Posterior vena cava (tissue), 2 donors: ENCODE results near the gene NCEH1. TPM values are rescaled to one million over a fixed set of nuclear protein-coding genes. Genes with fewer than 3 reads are reported as not detected.

Experiments
- DNase-seq: peaks from one replicate; pipeline ENCODE4 v3.0.0-alpha.2; 2020; ENCODE audit warnings: low spot score
- intact Hi-C, 2 donors: fragments of 100-400 bp; cut with DNase I; formaldehyde crosslinking; loops; one replicate each; pipeline versions ENCODE4 v1.14.1 to v1.14.2; 2022 to 2023
- total RNA-seq, 2 donors: library from RNA; stranded (reverse); fragmentation: NEBNext Ultra II Directional; extraction: Animal tissue kit (Norgen Biotek cat#: 25700); gene quantifications; one replicate each; pipeline ENCODE4 v1.2.1, GENCODE V29; 2021
- donor health status: DM: yes; HTN: yes; CAD: no.
- donor health status: DM: yes; HTN: yes; CAD: no.

The NCEH1 gene
- total RNA-seq, 2 donors from 2014 or later: 10.3 to 15.6 TPM

DNA sequence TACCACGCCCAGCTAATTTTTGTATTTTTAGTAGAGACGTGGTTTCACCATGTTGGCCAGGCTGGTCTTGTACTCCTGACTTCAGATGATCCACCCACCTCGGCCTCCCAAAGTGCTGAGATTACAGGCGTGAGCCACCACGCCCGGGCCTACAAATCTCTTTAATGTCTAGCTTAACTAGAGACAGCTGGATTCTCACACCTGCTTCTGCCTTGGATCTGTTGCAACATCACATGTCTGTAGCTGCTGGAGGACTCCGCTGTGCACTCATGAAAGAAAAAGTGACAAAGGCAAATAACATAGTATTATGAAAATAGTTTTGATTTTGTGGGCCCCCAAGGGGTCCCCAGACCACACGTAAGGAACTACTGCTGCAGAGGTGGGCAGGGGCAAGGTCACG is 85.9 kb downstream of the NCEH1 start:
- DNase-seq: no peak
- intact Hi-C loops: no loop called here

DNA sequence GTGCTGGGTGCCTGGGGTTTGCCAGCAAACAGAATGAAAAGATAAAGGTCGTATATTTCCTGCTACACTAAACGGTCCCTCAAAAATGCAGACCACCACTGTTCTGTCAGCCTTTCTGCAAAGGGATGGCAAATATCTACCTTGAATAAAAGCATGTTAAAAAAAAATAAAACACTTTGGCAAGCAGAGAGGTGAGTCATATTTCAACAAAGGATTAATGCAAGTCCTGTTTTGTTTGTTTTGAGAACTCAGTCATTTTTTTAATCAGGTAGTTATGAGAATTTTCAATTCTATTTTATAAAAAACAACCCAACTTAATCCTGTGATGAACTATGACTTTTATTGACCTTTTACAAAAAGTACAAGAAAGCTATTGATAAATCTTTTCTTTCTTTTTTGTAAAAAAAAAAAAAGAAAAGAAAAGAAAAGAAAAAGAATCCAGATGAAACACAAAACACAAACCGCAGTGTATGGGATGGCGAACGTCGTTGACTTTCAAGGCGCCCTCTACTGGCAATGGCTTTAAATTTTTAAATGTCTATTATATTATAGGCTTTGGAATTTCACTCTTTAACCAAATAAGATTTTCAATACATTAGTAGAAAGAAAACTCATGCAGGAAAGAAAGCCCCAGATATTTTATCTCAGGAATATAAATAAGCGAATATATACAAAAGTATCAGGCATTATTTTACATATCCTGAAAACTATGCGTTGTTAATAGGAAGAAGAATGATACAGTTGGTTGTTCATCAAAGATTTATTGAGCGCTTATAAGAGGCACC is 87.8 kb downstream of the NCEH1 start:
- no peak for DNase-seq
- intact Hi-C loops: no loop called here

DNA sequence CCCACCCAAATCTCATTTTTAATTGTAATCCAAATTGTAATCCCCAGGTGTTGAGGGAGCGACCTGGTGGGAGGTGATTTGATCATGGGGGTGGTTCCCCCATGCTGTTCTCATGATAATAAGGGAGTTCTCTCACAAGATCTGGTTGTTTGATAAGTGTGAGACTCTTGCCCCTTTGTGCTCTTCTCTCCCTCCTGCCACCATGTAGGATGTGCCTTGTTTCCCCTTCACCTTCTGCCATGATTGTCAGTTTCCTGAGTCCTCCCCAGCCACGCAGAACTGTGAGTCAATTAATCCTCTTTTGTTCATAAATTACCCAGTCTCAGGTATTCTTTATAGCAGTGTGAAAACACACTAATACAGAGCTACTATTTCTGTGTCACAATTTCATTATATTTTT is 88.7 kb downstream of the NCEH1 start:
- DNase-seq: no peak
- intact Hi-C loops: no loop called here

DNA sequence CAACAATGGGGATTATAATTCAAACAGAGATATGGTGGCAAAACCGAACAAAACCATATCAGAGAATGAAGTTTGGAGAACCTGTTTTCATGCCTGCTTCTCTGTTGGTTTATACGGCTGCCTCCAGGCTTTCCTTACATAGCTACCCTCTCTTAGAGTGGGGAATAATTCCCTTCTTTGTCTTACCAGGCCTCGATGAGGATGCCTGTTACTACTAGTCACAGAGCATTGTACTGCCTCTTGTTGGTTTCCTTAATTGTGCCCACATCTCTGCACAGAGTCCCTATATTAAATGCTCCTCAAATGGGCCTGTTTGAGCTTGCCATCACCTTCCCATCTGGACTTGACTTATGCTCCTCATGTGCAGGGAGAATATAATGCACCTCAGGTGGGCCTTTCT is 92.9 kb downstream of the NCEH1 start:
- intact Hi-C loops: no loop called here
- no peak for DNase-seq

DNA sequence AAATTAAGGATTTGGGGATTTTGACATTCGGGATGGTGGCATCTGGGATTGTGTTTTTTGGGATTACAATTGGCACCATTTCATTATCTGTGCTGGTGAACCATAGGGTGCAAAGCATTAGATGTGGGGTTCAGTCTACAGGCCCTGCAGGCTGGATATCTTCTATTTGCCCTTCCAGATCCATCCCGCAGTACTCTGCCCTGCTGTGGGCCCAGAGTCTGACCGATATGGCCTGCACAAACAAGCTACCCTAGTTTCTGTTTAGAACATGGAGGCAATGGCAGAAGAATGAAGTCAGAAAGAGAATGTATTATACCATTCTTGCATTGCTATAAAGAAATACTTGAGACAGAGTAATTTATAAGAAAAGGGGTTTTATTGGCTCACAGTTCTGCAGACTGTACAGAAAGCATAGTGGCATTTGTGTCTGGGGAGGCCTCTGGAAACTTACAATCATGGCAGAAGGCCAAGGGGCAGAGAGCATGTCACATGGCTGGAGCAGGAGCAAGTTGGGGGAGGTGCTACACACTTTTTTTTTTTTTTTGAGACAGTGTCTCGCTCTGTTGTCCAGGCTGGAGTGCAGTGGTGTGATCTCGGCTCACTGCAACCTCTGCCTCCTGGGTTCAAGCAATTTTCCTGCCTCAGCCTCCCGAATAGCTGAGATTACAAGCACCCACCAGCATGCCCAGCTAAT is 93.7 kb downstream of the NCEH1 start:
- intact Hi-C loops: no loop called here
- DNase-seq: no peak

DNA sequence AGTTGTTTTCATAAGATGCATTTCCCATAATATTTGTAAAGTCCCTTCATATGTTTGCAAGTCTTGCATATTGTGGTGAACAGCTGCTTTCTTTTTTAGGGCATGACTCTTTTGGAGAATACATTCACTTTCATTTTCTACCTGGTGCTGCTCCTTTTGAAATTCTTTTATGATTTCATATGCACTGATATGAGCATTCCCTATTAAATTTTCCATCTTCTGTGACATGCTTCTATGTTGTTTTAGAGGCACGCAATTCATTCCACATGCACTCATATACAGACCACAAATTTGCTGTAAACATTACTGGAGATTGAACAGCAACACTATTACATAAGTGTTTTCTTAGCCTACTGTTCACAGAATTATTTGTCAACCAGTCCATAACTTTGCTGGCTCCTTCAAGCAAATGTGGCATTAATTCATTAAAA is 94.8 kb downstream of the NCEH1 start:
- intact Hi-C loops: no loop called here
- DNase-seq: no peak

DNA sequence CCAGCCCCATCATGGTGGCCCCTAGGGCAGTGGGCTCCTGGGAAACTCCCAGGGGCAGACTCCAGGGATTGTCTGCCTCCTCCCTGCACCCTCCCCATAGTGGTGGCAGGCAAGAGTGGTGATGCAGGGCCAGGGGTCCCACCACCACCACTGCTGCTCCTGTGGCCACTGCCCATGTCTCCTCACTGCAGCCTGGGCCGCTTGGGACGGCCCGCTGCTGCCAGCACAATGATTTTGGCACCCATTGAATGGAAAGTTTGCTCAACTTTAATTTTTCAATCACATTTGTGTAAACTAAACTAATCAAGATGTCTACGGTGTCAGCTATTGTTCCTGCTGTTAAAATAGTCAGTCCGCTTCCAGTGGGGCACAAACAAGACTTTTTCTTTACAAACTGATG is 95.6 kb downstream of the NCEH1 start:
- DNase-seq: no peak
- intact Hi-C loops: no loop called here

DNA sequence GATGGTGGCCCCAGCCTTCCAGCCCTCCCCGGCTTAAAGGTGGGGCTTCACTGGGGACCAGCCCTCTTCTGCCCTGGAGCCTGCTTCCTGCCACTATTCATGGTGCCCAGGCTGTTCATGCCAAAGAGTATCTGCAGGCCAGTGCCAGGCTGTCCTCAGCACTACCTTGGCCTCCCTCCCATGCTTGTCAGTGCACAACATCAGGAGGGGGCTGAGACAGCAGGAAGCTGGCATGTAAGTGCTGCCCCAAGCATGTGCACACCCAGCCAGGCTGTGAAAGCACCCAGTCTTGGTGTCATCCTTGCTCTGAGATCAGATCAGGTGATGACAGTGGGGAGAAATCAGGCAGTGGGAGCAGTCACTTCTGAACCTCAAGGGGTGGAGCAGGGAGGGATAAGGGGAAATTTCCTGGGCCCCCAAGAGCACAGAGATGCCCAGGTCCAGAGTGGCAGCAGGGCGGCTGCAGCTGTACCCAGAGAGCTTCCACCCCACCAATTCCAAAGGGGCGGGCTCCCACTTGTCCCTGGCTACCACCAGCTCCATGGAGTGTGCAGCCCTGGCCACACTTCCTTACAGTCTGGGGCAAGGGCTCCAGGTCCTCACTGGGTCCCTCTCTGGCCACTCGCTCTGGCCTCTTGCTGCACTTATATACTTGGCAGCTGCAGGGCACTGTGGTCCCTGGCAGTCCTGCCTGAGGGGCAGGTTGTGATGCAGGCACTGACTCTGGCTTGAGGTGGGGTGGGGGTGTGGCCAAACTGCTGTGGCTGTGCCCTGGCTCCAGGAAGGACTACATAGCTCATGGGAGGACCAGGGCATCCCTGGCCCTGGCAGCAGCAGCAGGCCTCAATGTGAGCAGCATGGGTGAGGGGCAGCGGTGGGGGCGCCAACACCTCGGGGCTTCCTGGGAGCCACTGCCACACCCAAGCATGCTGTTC is 96.3 kb downstream of the NCEH1 start:
- no peak for DNase-seq
- intact Hi-C loops: no loop called here

DNA sequence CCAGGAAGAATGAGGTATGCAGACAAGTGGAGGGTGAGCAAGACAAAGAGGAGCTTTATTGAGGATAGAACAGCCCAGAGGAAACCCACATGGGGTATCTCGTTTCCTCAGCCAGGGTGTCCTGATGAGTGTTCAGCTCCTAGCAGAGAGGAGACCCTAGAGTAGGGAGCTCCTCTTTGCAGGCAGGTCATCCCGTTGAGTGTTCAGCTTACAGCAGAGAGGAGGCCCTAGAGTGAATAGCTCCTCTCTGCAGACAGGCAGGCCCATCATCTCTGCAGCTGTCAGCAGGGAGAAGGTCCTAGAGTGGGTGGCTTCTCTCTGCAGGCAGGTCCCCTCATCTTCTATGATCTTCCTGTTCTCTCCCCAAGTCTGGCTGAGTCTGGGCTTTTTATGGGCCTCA is 97.0 kb downstream of the NCEH1 start:
- intact Hi-C loops: no loop called here
- no peak for DNase-seq

DNA sequence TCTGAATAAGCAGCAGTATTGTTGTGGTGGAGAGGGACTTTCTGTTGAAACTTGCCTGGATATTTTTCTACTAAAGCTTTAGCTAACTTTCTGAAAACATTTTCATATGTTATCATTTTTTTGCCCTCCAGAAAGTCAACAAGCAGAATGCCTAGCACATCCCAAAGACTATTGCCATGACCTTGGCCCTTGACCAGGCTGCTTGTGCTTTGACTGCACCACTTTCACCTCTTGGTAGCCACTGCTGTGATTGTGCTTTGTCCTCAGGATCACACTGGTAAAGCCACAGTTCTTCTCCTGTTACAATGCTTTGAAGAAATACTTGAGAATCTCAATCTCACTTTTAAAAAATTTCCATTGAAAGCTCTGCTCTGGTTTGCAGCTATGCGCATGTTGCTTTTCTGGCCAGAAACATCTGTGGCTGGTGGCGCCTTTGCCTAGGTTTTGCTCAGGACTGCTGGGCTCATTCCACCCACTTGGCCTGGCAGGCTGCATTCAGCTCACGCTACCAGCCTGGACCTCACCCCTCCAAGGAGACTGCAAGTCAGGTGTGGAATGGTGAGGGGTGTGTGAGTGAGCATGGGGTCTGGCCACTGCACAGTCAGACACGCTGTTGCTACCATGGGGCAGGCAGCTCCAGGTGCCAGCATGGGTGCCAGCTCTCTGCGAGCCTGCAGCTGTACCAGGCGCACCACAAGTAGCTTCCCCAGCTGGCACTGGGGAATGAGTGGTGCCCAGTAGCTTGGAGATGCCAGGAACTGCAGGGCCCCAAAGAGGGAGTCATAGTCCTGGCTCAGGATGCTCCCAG is 97.8 kb downstream of the NCEH1 start:
- intact Hi-C loops: no loop called here
- no peak for DNase-seq

DNA sequence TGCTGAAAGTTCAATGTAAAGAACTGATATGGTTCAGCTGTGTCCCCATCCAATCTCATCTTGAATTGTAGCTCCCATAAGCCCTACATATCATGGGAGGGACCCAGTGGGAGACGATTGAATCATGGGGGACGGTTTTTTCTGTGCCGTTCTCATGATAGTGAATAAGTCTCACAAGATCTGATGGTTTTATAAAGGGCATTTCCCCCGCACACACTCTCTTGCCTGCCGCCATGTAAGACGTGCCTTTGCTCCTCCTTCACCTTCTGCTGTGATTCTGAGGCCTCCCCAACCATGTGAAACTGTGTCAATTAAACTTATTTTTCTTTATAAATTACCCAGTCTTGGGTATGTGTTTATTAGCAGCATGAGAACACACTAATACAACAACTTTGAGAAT is 101.1 kb downstream of the NCEH1 start:
- intact Hi-C loops: no loop called here
- DNase-seq: no peak

DNA sequence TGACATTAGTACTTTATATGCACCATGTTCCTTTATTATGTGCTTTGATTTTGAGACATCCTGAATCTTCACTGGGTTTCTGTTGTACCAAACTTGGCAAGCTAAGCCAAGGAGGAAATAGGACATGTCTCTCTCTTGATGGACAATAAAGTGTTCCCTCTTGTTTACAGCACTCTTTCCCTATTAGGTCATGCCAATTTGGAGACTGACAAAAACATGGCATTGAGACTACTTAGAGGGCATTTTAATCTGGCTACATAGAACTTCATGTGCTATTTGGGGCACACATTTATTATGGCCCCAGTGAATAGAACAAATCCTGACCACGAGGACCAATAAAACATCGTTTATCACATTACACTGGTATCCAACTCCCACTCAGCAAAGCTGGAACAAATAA is 102.3 kb downstream of the NCEH1 start:
- intact Hi-C loops: no loop called here
- DNase-seq: no peak

DNA sequence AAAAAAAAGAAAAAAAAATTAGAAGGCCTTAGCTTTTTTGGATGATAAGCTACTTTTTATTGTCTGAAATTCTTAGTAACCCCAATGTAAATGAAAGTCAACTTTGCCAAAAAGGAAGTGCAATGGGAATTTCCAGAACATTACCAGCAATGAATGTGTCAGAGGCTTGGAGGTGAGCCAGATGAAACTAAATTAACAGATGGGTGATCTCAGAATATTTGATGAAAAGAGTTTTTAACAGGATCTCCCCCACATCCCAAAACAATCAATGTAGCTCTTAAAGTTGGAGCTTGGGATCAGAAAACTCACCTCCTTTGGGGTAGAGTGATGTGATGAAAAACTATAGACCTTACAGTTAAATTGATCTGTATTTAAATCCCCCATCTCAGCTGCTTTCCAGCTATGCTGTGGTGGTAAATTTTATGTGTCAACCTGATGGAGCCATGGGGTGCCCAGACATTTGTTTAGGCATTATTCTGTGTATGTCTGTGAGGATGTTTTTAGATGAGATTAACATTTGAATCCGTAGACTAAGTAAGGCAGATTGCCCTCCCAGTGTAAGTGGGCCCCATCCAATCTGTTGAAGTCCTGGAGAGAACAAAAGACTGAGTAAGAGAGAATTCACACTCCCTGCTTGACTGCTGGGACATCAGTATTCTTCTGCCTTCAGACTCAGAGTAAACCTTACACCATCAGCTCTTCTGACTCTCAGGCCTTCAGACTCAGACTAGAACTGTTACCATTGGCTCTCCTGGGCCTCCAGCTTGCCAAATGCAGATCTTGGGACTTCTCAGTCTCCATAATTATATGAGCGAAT is 103.4 kb downstream of the NCEH1 start:
- no peak for DNase-seq
- intact Hi-C loops: no loop called here

DNA sequence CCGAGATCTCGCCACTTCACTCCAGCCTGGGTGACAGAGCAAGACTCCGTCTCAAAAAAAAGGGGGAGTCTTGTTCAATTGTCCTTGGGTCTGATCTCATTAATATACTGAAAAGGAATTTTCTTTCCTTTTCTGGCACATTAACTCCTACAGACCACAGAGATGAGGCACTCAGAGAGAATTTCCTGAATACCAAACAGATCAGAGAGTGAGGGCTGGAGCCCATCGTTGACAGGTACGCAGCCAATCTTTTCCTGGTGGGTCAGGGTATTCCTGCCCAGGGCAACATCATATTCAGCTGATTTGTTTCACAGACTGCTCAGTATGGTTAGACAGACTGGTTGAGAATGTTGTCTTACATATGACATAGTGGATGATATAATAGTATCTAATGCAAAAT is 104.8 kb downstream of the NCEH1 start:
- intact Hi-C loops: no loop called here
- DNase-seq: no peak

DNA sequence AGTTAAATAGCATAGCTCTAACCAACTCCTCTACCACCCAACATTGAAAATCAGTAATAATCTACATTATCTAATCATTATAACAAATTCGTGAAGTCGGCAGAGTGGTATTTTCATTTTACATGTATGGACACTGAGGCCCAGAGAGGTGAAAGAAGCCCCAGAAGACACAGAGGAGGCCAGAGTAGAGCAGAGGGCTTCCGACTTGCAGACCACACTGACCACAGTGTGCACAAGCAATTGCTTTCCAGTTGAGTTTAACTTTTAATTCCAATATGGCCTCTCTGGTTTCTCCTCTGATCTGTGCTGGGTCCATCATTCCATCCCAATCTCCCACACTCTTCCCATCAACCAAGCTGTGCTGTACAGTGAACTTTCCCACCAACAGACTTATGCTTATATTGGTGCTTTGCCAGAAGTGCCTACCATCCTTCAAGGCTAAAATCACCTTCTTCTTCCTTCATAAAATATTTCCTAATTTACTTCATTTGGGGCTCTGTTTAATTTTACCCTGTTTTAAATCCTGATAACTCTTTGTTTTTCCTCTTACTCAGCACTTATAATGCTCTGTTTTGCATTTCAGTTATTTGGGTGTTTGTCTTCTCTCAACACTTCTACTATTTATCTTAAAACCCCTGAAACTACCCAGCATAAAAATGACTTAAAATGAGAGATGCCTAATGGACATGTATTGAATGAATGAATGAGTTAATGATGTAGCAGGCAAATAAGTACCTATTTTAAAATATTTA is 105.8 kb downstream of the NCEH1 start:
- DNase-seq: no peak
- intact Hi-C loops: no loop called here

DNA sequence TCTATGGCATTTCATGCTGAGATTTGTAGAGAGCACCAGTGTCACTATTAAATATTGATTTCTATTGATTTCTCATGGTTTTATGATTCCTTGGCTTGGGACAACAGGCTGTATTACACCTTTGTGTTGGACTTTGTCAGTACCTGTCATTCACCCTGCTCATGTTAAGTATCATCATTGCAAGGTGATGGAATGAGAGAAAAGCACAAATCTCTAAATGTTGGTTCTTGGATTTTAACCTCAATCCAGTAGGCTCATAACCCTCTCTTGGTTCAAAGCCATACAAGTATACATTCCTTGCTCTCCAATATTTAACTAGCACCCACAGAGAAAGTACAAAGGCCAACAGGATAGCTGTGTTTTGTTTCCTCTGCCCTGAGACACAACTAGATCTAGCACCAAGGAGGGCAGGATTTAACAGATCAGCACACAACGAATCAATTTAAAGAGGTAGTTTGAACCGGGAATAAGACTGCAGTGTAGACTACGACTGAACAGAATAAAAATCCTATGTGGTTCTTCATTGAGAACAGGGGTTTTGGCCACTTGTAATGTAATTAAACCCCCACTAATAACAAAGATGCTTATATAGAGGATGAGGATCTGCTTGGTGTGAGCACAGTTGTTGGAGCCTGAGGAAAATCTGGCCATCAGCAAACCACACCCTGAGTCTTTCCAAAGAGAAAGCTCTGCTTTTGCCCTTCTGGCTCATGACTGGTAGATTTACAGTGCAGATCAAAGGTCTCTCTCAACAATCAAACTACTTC is 109.6 kb downstream of the NCEH1 start:
- no peak for DNase-seq
- intact Hi-C loops: no loop called here

DNA sequence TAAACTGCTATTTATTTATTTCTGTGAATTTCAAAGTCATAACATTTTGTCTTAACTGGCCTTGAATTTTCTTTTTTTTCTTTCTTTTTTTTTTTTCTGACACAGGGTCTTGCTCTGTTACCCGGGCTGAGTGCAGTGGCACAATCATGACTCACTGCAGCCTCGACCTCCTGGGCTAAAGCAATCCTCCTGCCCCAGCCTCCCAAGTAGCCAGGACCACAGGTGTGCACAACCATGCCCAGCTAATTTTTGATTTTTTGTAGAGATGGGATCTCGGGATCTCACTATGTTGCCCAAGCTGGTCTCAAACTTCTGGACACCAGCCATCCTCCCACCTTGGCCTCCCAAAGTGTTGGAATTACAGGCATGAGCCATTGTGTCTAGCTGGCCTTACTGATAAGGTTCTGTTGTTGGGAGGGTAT is 110.2 kb downstream of the NCEH1 start:
- intact Hi-C loops: no loop called here
- DNase-seq: no peak
